Endothelial cell (in vitro differentiated cells): Measurements from ENCODE around the gene KCNN1. TPM values are rescaled to one million over a fixed set of nuclear protein-coding genes. Genes with fewer than 3 reads are reported as not detected.

Experiments
- DNase-seq: peaks from one replicate; pipeline ENCODE4 v3.0.0; 2021; ENCODE audit warnings: low spot score
- H3K27ac Mint-ChIP-seq: one replicate; pipeline ENCODE4 v1.8.0; 2021; ENCODE audit warnings: mixed read lengths, inconsistent platforms; ENCODE audit not compliant: unreplicated experiment
- H3K27me3 Mint-ChIP-seq: one replicate; pipeline ENCODE4 v1.8.0; 2021; ENCODE audit warnings: mild to moderate bottlenecking, moderate library complexity, mixed read lengths, inconsistent platforms; ENCODE audit not compliant: unreplicated experiment
- H3K36me3 Mint-ChIP-seq: one replicate; pipeline ENCODE4 v1.8.0; 2021; ENCODE audit warnings: mild to moderate bottlenecking, low read depth, mixed read lengths, inconsistent platforms; ENCODE audit not compliant: unreplicated experiment
- H3K4me1 Mint-ChIP-seq: one replicate; pipeline ENCODE4 v1.8.0; 2021; ENCODE audit warnings: mild to moderate bottlenecking, mixed read lengths, inconsistent platforms; ENCODE audit not compliant: unreplicated experiment
- H3K4me3 Mint-ChIP-seq: one replicate; pipeline ENCODE4 v1.8.0; 2021; ENCODE audit warnings: mild to moderate bottlenecking, mixed read lengths, inconsistent platforms; ENCODE audit not compliant: unreplicated experiment
- H3K9me3 Mint-ChIP-seq: one replicate; pipeline ENCODE4 v1.8.0; 2021; ENCODE audit warnings: mixed read lengths, inconsistent platforms; ENCODE audit not compliant: unreplicated experiment
- total RNA-seq: library from RNA; stranded (reverse); fragmentation: NEBNext Ultra II Directional; extraction: Animal tissue kit (Norgen Biotek cat#: 25700); gene quantifications from one replicate; pipeline ENCODE4 v1.2.1, GENCODE V29; 2021; ENCODE audit not compliant: unreplicated experiment
- TF ChIP-seq, protein P1 (sequence below): fragments of 200-600 bp; sonication (generic); IDR thresholded peaks from one replicate; pipeline ENCODE4 v1.5.0; 2021; ENCODE audit warnings: antibody characterized with exemption; ENCODE audit not compliant: unreplicated experiment

The KCNN1 gene
- total RNA-seq, 1 donor from 2014 or later, result 19.3 TPM

DNA sequence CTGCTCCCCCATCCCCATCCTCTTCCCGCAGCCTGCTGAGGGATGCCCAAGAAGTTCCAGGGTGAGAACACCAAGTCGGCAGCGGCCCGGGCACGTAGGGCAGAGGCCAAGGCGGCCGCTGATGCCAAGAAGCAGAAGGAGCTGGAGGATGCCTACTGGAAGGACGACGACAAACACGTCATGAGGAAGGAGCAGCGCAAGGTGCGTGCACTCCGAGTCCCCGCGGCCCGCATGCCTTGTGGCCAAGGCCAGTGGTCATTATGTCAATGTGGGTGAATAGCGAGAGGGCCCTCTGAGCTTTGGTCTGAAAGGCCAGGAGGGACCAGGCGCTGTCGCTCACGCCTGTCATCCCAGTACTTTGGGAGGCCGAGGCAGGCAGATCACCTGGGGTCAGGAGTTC lies 30.5 kb upstream of the KCNN1 start:
- no peaks in the 10 kb centered on the region for H3K9me3 Mint-ChIP-seq
- no peaks in the 10 kb centered on the region for H3K36me3 Mint-ChIP-seq
- no peak for DNase-seq
- H3K4me3 Mint-ChIP-seq, result no peak overlapping the region
- TF ChIP-seq, protein P1, sequence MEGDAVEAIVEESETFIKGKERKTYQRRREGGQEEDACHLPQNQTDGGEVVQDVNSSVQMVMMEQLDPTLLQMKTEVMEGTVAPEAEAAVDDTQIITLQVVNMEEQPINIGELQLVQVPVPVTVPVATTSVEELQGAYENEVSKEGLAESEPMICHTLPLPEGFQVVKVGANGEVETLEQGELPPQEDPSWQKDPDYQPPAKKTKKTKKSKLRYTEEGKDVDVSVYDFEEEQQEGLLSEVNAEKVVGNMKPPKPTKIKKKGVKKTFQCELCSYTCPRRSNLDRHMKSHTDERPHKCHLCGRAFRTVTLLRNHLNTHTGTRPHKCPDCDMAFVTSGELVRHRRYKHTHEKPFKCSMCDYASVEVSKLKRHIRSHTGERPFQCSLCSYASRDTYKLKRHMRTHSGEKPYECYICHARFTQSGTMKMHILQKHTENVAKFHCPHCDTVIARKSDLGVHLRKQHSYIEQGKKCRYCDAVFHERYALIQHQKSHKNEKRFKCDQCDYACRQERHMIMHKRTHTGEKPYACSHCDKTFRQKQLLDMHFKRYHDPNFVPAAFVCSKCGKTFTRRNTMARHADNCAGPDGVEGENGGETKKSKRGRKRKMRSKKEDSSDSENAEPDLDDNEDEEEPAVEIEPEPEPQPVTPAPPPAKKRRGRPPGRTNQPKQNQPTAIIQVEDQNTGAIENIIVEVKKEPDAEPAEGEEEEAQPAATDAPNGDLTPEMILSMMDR, result no peak
- H3K27ac Mint-ChIP-seq, result no peak overlapping the region
- peaks cover 9% of the 10 kb centered on the region for H3K4me1 Mint-ChIP-seq
- peaks cover 9% of the 10 kb centered on the region for H3K27me3 Mint-ChIP-seq

DNA sequence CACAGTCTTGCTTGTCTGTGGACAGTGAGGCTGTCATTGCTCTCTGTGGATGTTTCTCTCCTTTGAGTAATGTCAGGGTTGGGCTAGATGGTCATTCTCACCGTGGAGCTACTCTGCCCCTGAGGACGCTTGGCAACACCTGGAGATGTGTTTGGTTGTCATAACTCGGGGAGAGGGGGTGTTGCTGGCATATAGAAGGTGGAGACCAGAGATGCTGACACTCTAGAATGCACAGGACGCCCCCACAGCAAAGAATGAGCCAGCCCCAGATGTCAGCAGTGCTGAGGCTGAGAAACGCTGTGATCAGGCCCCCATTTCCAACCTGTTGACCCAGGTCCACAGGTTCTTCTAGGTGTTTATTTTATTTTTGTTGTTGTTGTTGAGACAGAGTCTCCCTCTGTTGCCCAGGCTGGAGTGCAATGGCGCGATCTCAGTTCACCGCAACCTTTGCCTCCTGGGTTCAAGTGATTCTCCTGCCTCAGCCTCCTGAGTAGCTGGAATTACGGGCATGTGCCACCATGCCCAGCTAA lies 29.5 kb upstream of the KCNN1 start:
- TF ChIP-seq, protein P1, result no peak
- no peak overlapping the region for H3K4me3 Mint-ChIP-seq
- H3K27ac Mint-ChIP-seq, result no peak overlapping the region
- no peaks in the 10 kb centered on the region for H3K36me3 Mint-ChIP-seq
- H3K9me3 Mint-ChIP-seq, result no peaks in the 10 kb centered on the region
- peaks cover 5% of the 10 kb centered on the region for H3K4me1 Mint-ChIP-seq
- no peak for DNase-seq
- peaks cover 5% of the 10 kb centered on the region for H3K27me3 Mint-ChIP-seq

DNA sequence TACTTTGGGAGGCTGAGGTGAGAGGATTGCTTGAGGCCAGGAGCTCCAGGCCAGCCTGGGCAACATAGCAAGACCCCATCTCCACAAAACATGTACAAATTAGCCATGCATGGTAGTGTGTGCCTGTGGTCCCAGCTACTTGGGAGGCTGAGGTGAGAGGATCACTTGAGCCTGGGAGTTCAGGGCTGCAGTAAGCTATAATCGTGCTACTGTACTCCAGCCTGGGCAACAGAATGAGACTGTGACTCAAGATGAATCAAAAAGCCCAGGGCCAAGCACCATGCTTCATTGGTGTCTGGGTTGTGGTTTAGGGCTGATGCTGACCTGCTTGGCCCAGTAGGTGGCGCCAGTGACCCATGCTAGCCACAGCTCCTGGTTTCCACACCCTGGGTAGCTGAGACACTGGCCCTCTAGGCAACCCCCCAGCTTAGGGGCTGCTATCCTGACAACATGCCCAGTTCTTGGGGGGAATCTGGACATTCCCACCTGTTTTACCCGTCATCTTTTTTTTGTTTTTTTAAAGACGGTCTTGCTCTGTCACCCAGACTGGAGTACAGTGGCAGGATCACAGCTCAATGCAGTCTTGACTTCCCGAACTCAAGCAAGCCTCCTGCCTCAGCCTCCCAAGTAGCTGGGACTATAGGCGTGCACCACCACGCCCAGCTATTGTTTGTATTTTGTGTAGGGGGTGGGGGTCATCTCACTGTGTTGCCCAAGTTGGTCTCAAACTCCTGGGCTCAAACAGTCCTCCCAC lies 28.6 kb upstream of the KCNN1 start:
- peaks cover 5% of the 10 kb centered on the region for H3K4me1 Mint-ChIP-seq
- H3K27me3 Mint-ChIP-seq, result peaks cover 5% of the 10 kb centered on the region
- H3K9me3 Mint-ChIP-seq, result no peaks in the 10 kb centered on the region
- H3K27ac Mint-ChIP-seq, result no peak overlapping the region
- H3K4me3 Mint-ChIP-seq, result no peak overlapping the region
- TF ChIP-seq, protein P1, result peak; percentile 89
- no peaks in the 10 kb centered on the region for H3K36me3 Mint-ChIP-seq
- peak; percentile 81 for DNase-seq

DNA sequence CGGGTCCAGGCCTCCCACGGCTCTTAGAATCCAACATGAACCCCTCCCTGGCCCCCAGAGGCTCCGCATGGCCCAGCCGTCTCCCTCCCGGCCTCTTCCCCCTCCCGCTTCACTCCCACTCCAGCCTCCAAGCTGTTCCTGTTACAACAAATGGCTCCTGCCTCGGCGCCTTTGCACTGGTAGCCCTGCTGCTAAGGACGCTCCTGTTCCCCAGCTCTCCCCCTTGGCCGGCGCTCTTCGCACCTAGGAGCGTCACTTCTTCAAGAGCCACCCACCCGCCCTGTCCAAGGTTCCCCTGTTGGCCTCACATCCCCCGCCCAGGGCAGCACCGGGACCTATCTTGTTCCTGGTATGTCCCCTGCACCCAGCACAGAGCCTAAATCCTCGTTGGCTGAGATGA lies 24.7 kb upstream of the KCNN1 start:
- H3K4me1 Mint-ChIP-seq, result peaks cover under 1% of the 10 kb centered on the region
- H3K27me3 Mint-ChIP-seq, result peaks cover 10% of the 10 kb centered on the region
- TF ChIP-seq, protein P1, result no peak
- no peak overlapping the region for H3K4me3 Mint-ChIP-seq
- no peaks in the 10 kb centered on the region for H3K9me3 Mint-ChIP-seq
- no peak for DNase-seq
- H3K27ac Mint-ChIP-seq, result no peak overlapping the region
- peaks cover 8% of the 10 kb centered on the region for H3K36me3 Mint-ChIP-seq

DNA sequence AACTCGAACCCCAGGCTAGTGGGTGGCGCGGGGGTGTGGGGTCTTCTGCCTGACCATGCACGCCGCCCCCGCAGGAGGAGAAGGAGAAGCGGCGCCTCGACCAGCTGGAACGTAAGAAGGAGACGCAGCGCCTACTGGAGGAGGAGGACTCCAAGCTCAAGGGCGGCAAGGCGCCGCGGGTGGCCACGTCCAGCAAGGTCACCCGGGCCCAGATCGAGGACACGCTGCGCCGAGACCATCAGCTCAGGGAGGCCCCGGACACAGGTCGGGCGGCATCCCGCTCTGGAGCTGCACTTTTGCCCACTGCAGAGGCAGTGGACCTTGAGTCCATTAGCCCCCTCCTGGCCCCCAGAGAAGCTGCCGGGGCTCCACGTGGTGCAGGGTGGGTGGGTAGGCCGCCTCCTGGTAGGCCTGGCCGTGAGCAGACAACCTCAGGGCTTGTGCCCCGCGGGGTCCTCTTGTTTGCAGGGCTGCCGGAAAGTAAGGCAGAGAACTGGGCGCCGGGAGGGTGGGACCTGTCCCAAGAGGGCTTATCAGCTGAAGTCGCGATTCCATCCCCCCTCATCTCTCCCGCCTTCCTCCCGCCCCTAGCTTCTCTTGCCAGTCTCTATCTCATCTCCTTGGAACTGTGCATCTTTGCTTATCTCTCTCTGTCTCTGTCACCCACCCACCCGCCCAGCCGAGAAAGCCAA lies 24.2 kb upstream of the KCNN1 start:
- Mint-ChIP-seq H3K36me3 (peaks cover 8% of the 10 kb centered on the region), H3K27me3 (peaks cover 14% of the 10 kb centered on the region), H3K4me3 (no peak overlapping the region), H3K4me1 (peaks cover 4% of the 10 kb centered on the region), H3K27ac (no peak overlapping the region), H3K9me3 (no peaks in the 10 kb centered on the region)
- TF ChIP-seq, protein P1, result no peak
- DNase-seq, result no peak
